SU-DHL-6 (cell line): ENCODE data around the gene STIP1.

Experiments
- EZH2phosphoT487 ChIP-seq: fragments of 200-600 bp; sonication (generic), shearing (Covaris generic); conservative IDR thresholded peaks from 2 replicates; pipeline ENCODE4 v1.6.1; 2018; ENCODE audit warnings: mild to moderate bottlenecking, antibody characterized with exemption, low read length, moderate library complexity, mixed read lengths
- TF ChIP-seq, protein P1 (sequence below): fragments of 200-600 bp; sonication (generic); IDR thresholded peaks from one replicate; pipeline ENCODE4 v1.5.1; 2017; ENCODE audit warnings: antibody characterized with exemption, mild to moderate bottlenecking, low read length, moderate library complexity; ENCODE audit not compliant: insufficient read depth, poor library complexity, severe bottlenecking

DNA sequence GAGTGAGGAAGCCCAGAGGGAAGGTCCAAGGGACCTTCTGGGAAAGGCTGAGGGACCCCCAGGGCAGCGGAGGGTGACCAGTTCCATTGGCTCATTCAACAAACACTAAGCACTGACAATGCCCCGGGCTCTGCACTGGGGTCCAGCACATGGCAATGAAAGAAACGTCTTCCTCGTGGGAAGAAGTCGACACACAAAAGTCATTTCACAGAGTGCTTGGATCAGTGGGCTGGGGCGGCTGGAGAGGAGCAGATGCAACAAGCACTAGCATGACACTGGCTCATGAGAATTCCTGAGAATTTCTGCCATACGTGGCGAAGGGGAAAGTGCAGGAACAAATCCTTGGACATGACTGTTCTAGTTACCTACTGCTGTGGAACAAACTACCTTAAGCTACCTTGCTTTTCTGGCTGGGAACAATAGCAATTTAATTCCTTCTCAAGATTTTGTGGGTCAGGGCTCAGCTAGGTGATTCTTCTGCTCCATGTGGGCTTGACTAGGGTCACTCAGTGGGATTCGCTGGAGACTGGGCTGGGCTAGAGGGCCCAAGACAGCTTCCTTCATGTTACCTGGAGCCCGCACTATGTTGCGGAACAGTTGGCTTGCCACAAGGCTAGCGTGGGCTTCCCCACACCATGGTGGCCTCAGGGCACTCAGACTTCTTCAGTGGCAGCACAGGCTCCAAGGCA lies 6.9 kb upstream of the STIP1 start:
- TF ChIP-seq, protein P1, sequence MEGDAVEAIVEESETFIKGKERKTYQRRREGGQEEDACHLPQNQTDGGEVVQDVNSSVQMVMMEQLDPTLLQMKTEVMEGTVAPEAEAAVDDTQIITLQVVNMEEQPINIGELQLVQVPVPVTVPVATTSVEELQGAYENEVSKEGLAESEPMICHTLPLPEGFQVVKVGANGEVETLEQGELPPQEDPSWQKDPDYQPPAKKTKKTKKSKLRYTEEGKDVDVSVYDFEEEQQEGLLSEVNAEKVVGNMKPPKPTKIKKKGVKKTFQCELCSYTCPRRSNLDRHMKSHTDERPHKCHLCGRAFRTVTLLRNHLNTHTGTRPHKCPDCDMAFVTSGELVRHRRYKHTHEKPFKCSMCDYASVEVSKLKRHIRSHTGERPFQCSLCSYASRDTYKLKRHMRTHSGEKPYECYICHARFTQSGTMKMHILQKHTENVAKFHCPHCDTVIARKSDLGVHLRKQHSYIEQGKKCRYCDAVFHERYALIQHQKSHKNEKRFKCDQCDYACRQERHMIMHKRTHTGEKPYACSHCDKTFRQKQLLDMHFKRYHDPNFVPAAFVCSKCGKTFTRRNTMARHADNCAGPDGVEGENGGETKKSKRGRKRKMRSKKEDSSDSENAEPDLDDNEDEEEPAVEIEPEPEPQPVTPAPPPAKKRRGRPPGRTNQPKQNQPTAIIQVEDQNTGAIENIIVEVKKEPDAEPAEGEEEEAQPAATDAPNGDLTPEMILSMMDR = no peak
- TF ChIP-seq EZH2phosphoT487 = no peak
